Thoracic aorta (tissue), 2 donors: ENCODE measurements around the gene EML6. TPM values are rescaled to one million over a fixed set of nuclear protein-coding genes. Genes with fewer than 3 reads are reported as not detected.

Source experiments
- ATAC-seq: fragments of 150-250 bp; one replicate; pipeline ENCODE4 v1.8.0; 2017; ENCODE audit warnings: low read depth; ENCODE audit not compliant: insufficient number of reproducible peaks, low FRiP score
- DNase-seq: peaks from one replicate; pipeline ENCODE4 v3.0.0-alpha.2; 2020; ENCODE audit warnings: low spot score
- H3K27ac ChIP-seq, 2 donors: fragments of 200-600 bp; sonication (generic); 1 replicate in 1 of 2; 2 replicates in 1 of 2; pipeline ENCODE4 v1.5.1; 2016; ENCODE audit warnings: mild to moderate bottlenecking in 2 of 2, moderate library complexity in 2 of 2
- H3K27me3 ChIP-seq: fragments of 200-600 bp; sonication (generic); replicated peaks from 2 replicates; pipeline ENCODE4 v1.6.0; 2016; ENCODE audit warnings: mild to moderate bottlenecking; ENCODE audit not compliant: insufficient read depth
- H3K36me3 ChIP-seq: fragments of 200-600 bp; sonication (generic); one replicate; pipeline ENCODE4 v1.5.1; 2016
- H3K4me1 ChIP-seq, 2 donors: fragments of 200-600 bp; sonication (generic); 1 replicate in 1 of 2; 2 replicates in 1 of 2; pipeline versions ENCODE4 v1.5.1 to v1.6.0; 2016; ENCODE audit warnings: low read depth in 2 of 2, mild to moderate bottlenecking in 1 of 2; ENCODE audit not compliant: control insufficient read depth in 1 of 2
- H3K4me3 ChIP-seq: fragments of 200-600 bp; sonication (generic); 2 replicates; pipeline ENCODE4 v1.5.1; 2016; ENCODE audit warnings: mild to moderate bottlenecking
- H3K9me3 ChIP-seq: fragments of 200-600 bp; sonication (generic); 2 replicates; pipeline ENCODE4 v1.5.1; 2016
- CTCF ChIP-seq: fragments of 200-600 bp; sonication (generic); IDR thresholded peaks from one replicate; pipeline ENCODE4 v1.5.1; 2019; ENCODE audit warnings: antibody characterized with exemption
- total RNA-seq, 2 donors: library from RNA; depleted of rRNA; stranded (reverse); fragments of >200 nt; gene quantifications; one replicate each; pipeline versions ENCODE4 v1.1.0 to v1.2.3, GENCODE V29; 2016

Gene EML6
- total RNA-seq, 2 donors from 2014 or later = 0.81 to 0.92 TPM

- Histone ChIP-seq H3K4me1 (peaks cover 0 to 8% of the 10 kb centered on the region in 2 donors), H3K27ac (no peak overlapping the region), H3K36me3 (peaks cover 6% of the 10 kb centered on the region), H3K4me3 (no peak overlapping the region), H3K27me3 (no peaks in the 10 kb centered on the region), H3K9me3 (no peaks in the 10 kb centered on the region)
- TF ChIP-seq CTCF = no peak
- ATAC-seq (no peak), DNase-seq (no peak)
Measured at GRCh38 chr2:54965425-54965824, 242.0 kb downstream of the EML6 start.

GRCh38 chr2:54966165-54966832 is 242.8 kb downstream of the EML6 start:
- no peak overlapping the region for H3K27ac ChIP-seq
- H3K4me3 ChIP-seq = no peak overlapping the region
- ATAC-seq (no peak), DNase-seq (no peak)
- no peak for TF ChIP-seq CTCF
- H3K9me3 ChIP-seq = no peaks in the 10 kb centered on the region
- no peaks in the 10 kb centered on the region for H3K27me3 ChIP-seq
- peaks cover 9% of the 10 kb centered on the region for H3K36me3 ChIP-seq
- peaks cover 3 to 8% of the 10 kb centered on the region in 2 donors for H3K4me1 ChIP-seq

- peaks cover 3 to 8% of the 10 kb centered on the region in 2 donors for H3K4me1 ChIP-seq
- no peak for TF ChIP-seq CTCF
- no peak overlapping the region for H3K4me3 ChIP-seq
- peaks cover 9% of the 10 kb centered on the region for H3K36me3 ChIP-seq
- ATAC-seq = no peak
- no peak for DNase-seq
- no peaks in the 10 kb centered on the region for H3K27me3 ChIP-seq
- no peak overlapping the region for H3K27ac ChIP-seq
- no peaks in the 10 kb centered on the region for H3K9me3 ChIP-seq
Measured at GRCh38 chr2:54966837-54967236, 243.4 kb downstream of the EML6 start.

- DNase-seq = no peak
- Histone ChIP-seq H3K27ac (no peak overlapping the region), H3K4me1 (peaks cover 3 to 12% of the 10 kb centered on the region in 2 donors), H3K36me3 (peaks cover 9% of the 10 kb centered on the region), H3K9me3 (no peaks in the 10 kb centered on the region), H3K4me3 (no peak overlapping the region), H3K27me3 (no peaks in the 10 kb centered on the region)
- ATAC-seq = no peak
- TF ChIP-seq CTCF = no peak
Measured at GRCh38 chr2:54967269-54967668, 243.8 kb downstream of the EML6 start.

- no peak for TF ChIP-seq CTCF
Measured at GRCh38 chr2:54967759-54968365, 244.4 kb downstream of the EML6 start.

More at GRCh38 chr2:54967759-54968365, 244.4 kb downstream of the EML6 start:
- Histone ChIP-seq H3K4me3 (no peak overlapping the region), H3K27me3 (no peaks in the 10 kb centered on the region), H3K27ac (no peak overlapping the region), H3K4me1 (peaks cover 3 to 18% of the 10 kb centered on the region in 2 donors), H3K9me3 (no peaks in the 10 kb centered on the region), H3K36me3 (peaks cover 9% of the 10 kb centered on the region)
- ATAC-seq (no peak), DNase-seq (no peak)
